Uterus (tissue), 4 donors: Measurements from ENCODE around the gene SMIM14. TPM values are rescaled to one million over a fixed set of nuclear protein-coding genes. Genes with fewer than 3 reads are reported as not detected.
"Not testable (repeated sequence)": the region's sequence is repeated elsewhere in the genome, so short reads cannot be mapped to it uniquely, and the experiment has no call there.

Experiments used
- DNase-seq, 2 donors: peaks; one replicate each; pipeline ENCODE4 v3.0.0-alpha.2; 2019 to 2020
- H3K27ac ChIP-seq, 2 donors: fragments of 200-600 bp; sonication (generic); 1 replicate in 1 of 2; 2 replicates in 1 of 2; pipeline ENCODE4 v1.5.1; 2016 to 2018
- H3K27me3 ChIP-seq, 2 donors: fragments of 200-600 bp; sonication (generic); one replicate each; pipeline ENCODE4 v1.5.1; 2018 to 2019; ENCODE audit warnings: control low read depth in 1 of 2
- H3K36me3 ChIP-seq, 2 donors: fragments of 200-600 bp; sonication (generic); one replicate each; pipeline ENCODE4 v1.5.1; 2019; ENCODE audit warnings: control low read depth in 1 of 2
- H3K4me1 ChIP-seq, 2 donors: fragments of 200-600 bp; sonication (generic); one replicate each; pipeline ENCODE4 v1.5.1; 2018 to 2019; ENCODE audit warnings: control low read depth in 1 of 2
- H3K4me3 ChIP-seq, 2 donors: fragments of 200-600 bp; sonication (generic); 1 replicate in 1 of 2; 2 replicates in 1 of 2; pipeline ENCODE4 v1.5.1; 2018 to 2019; ENCODE audit warnings: mild to moderate bottlenecking in 1 of 2
- H3K9me3 ChIP-seq, 2 donors: fragments of 200-600 bp; sonication (generic); one replicate each; pipeline ENCODE4 v1.5.1; 2019; ENCODE audit warnings: control low read depth in 1 of 2
- POLR2A ChIP-seq, 2 donors: fragments of 450-650 bp; IDR thresholded peaks; one replicate each; pipeline ENCODE4 v1.6.1; 2016; ENCODE audit warnings: antibody characterized with exemption in 2 of 2, mild to moderate bottlenecking in 1 of 2, moderate library complexity in 1 of 2
- intact Hi-C: fragments of 100-400 bp; cut with DNase I; formaldehyde crosslinking; loops from one replicate; pipeline ENCODE4 v1.15.1; 2023; ENCODE audit warnings: low total_unique reads
- total RNA-seq, 4 donors: library from RNA; depleted of rRNA in 3 of 4; stranded (reverse); fragments of >200 nt in 3 of 4; gene quantifications; one replicate each; pipeline versions ENCODE4 v1.1.0 to v1.2.4, GENCODE V29; 2014 to 2023
- TF ChIP-seq, protein P1 (sequence below), 4 experiments: fragments of 200-600 bp in 2 of 4; fragments of 450-650 bp in 2 of 4; sonication (generic) in 2 of 4; IDR thresholded peaks; one replicate each; pipeline ENCODE4 v1.5.1; 2016 to 2019; ENCODE audit warnings: antibody characterized with exemption in 4 of 4, mild to moderate bottlenecking in 2 of 4, moderate library complexity in 1 of 4
- donor health status: DM: yes; HTN: yes; CAD: no.

SMIM14 gene
- total RNA-seq, 4 donors from 2014 or later, result 21.3 to 53.2 (median 35.3) TPM

- TF ChIP-seq, protein P1, sequence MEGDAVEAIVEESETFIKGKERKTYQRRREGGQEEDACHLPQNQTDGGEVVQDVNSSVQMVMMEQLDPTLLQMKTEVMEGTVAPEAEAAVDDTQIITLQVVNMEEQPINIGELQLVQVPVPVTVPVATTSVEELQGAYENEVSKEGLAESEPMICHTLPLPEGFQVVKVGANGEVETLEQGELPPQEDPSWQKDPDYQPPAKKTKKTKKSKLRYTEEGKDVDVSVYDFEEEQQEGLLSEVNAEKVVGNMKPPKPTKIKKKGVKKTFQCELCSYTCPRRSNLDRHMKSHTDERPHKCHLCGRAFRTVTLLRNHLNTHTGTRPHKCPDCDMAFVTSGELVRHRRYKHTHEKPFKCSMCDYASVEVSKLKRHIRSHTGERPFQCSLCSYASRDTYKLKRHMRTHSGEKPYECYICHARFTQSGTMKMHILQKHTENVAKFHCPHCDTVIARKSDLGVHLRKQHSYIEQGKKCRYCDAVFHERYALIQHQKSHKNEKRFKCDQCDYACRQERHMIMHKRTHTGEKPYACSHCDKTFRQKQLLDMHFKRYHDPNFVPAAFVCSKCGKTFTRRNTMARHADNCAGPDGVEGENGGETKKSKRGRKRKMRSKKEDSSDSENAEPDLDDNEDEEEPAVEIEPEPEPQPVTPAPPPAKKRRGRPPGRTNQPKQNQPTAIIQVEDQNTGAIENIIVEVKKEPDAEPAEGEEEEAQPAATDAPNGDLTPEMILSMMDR (IDR thresholded peaks at IDR 0.05), result no peak
- TF ChIP-seq POLR2A (IDR thresholded peaks at IDR 0.05), result no peak
- Histone ChIP-seq H3K9me3 (no peaks in the 10 kb centered on the region), H3K4me3 (no peak overlapping the region), H3K27me3 (no peaks in the 10 kb centered on the region), H3K4me1 (peaks cover 4 to 5% of the 10 kb centered on the region in 2 donors), H3K27ac (no peak overlapping the region), H3K36me3 (no peaks in the 10 kb centered on the region)
- DNase-seq, result no peak
- intact Hi-C loops, result no loop called here
Measured at GRCh38 chr4:39617534-39617933, 21.1 kb downstream of the SMIM14 start.

- Histone ChIP-seq H3K27ac (no peak overlapping the region), H3K9me3 (no peaks in the 10 kb centered on the region), H3K36me3 (no peaks in the 10 kb centered on the region), H3K27me3 (no peaks in the 10 kb centered on the region), H3K4me1 (peaks cover 4 to 5% of the 10 kb centered on the region in 2 donors), H3K4me3 (no peak overlapping the region)
- TF ChIP-seq, protein P1 (IDR thresholded peaks at IDR 0.05), result no peak
- no peak for TF ChIP-seq POLR2A (IDR thresholded peaks at IDR 0.05)
- intact Hi-C loops, result no loop called here
- DNase-seq, result no peak
Measured at GRCh38 chr4:39616651-39617050, 22.0 kb downstream of the SMIM14 start.

DNA sequence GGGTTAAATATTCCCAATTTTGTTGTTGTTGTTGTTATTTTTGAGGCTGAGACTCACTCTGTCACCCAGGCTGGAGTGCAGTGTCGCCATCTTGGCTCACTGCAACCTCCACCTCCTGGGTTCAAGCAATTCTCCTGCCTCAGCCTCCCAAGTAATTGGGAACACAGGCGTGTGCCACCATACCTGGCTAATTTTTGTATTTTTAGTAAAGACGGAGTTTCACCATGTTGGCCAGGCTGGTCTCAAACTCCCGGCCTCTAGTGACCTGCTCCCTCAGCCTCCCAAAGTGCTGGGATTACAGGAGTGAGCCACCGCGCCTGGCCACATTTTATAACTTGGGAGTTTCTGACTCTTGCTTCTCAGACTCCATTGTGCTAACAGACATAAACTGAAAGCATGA lies 22.6 kb downstream of the SMIM14 start:
- H3K27me3 ChIP-seq, H3K4me1 ChIP-seq, H3K4me3 ChIP-seq, H3K27ac ChIP-seq, H3K36me3 ChIP-seq, intact Hi-C loops, DNase-seq, H3K9me3 ChIP-seq: not testable (repeated sequence)

GRCh38 chr4:39614487-39615162 lies 24.0 kb downstream of the SMIM14 start:
- no peak overlapping the region for H3K4me3 ChIP-seq
- intact Hi-C loops, result no loop called here
- H3K4me1 ChIP-seq, result peaks cover 0 to 4% of the 10 kb centered on the region in 2 donors

GRCh38 chr4:39613093-39613656 lies 25.5 kb downstream of the SMIM14 start:
- intact Hi-C loops, result no loop called here

More at GRCh38 chr4:39614487-39615162, 24.0 kb downstream of the SMIM14 start:
- no peak for DNase-seq
- TF ChIP-seq POLR2A (IDR thresholded peaks at IDR 0.05), result no peak
- TF ChIP-seq, protein P1 (IDR thresholded peaks at IDR 0.05), result no peak
- Histone ChIP-seq H3K27me3 (no peaks in the 10 kb centered on the region), H3K9me3 (no peaks in the 10 kb centered on the region), H3K27ac (no peak overlapping the region), H3K36me3 (no peaks in the 10 kb centered on the region)

More at GRCh38 chr4:39613093-39613656, 25.5 kb downstream of the SMIM14 start:
- H3K27ac ChIP-seq, result no peak overlapping the region
- DNase-seq, result no peak
- no peaks in the 10 kb centered on the region for H3K36me3 ChIP-seq
- H3K4me1 ChIP-seq, result peaks cover 0 to 4% of the 10 kb centered on the region in 2 donors
- TF ChIP-seq POLR2A (IDR thresholded peaks at IDR 0.05), result no peak
- TF ChIP-seq, protein P1 (IDR thresholded peaks at IDR 0.05), result no peak
- no peaks in the 10 kb centered on the region for H3K9me3 ChIP-seq
- no peak overlapping the region for H3K4me3 ChIP-seq
- no peaks in the 10 kb centered on the region for H3K27me3 ChIP-seq
